Measurements from ENCODE around the gene STK16. TPM values are rescaled to one million over a fixed set of nuclear protein-coding genes. Genes with fewer than 3 reads are reported as not detected.

STK16 gene
- total RNA-seq, 1 experiment from 2014 or later, result 21.6 TPM

DNA sequence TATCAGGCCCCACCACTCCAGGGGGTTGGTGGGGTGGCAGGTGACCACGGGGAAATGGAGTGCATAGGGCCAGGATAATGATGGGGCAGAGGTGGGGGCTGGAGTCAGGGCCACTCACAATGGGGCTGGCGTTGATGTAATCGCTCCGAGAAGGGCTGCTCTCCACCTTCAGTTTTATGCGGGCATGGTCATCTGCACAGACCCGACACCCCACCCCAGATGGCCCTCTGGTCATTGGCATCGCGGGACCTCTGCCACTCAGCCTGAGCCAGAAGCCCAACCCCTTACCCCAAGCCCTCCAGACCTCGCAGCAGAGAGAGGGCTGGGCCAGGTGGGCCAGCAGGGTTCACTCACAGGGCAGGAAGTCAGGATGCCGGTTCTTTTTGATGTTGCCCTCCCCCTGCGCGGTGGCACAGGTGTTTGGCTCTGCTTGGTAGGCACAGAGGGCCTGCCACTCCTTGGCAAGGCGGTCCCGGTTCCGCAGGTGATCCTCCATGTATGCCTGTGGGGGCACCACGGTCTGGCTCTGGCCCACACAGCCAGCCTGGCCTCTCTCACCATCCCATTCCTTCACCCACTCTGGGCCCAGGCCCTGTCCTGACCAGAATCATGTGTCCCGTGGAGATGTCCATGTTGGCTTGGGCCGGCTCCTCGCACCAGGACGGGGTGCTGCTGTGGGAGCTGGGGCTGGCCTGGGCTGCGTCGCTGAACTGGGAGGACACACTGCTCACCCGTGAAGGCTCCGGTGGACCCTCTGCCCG, 51.5 kb downstream of the STK16 start:
- Histone ChIP-seq H2BK5ac (ENCODE audit: insufficient read length, low read length) (no peak overlapping the region), H3K56ac (ENCODE audit: insufficient read length, low read depth, low read length) (no peak overlapping the region), H4K91ac (ENCODE audit: insufficient read length, low read depth, low read length) (no peak overlapping the region), H3K4ac (ENCODE audit: low read depth, low read length) (no peak overlapping the region), H4K5ac (ENCODE audit: insufficient read length, low read depth, low read length) (no peak overlapping the region), H2AFZ (ENCODE audit: low read length) (no peak overlapping the region), H3K18ac (ENCODE audit: insufficient read length, low read depth, low read length) (no peak overlapping the region), H2BK15ac (ENCODE audit: low read depth, low read length) (no peak overlapping the region), H3T11ph (ENCODE audit: low read length) (no peak overlapping the region), H3K4me1 (ENCODE audit: insufficient read depth, low read length) (no peaks in the 10 kb centered on the region), H3K9me3 (ENCODE audit: control insufficient read depth, low read depth, low read length) (no peaks in the 10 kb centered on the region), H3K79me1 (ENCODE audit: insufficient read depth, low read depth, low read length, poor library complexity, severe bottlenecking) (no peaks in the 10 kb centered on the region), H3K14ac (ENCODE audit: insufficient read depth, low read length) (no peak overlapping the region), H3K79me2 (ENCODE audit: insufficient read depth, low read length) (no peaks in the 10 kb centered on the region), H4K20me1 (ENCODE audit: control insufficient read depth, insufficient read depth, insufficient read length) (no peaks in the 10 kb centered on the region), H3K23me2 (ENCODE audit: insufficient read length, low read depth, low read length, poor library complexity, severe bottlenecking) (peaks cover 6% of the 10 kb centered on the region), H2BK12ac (ENCODE audit: insufficient read length, low read depth, low read length) (no peak overlapping the region), H3K27me3 (ENCODE audit: insufficient read depth, low read length) (no peaks in the 10 kb centered on the region; the same call in 1 of the 2 replicates), H2BK20ac (ENCODE audit: low read depth, low read length, poor library complexity, severe bottlenecking) (no peak overlapping the region), H3K27ac (ENCODE audit: insufficient read length, low read depth, low read length) (no peak overlapping the region), H2BK120ac (ENCODE audit: low read depth, low read length, poor library complexity, severe bottlenecking) (no peak overlapping the region), H2AK5ac (ENCODE audit: insufficient read length, low read length) (no peak overlapping the region), H4K8ac (replicated peaks; ENCODE audit: insufficient read length, low read depth, low read length) (no peak overlapping the region), H3K23ac (ENCODE audit: insufficient read length, low read depth, low read length) (no peak overlapping the region), H3K4me2 (ENCODE audit: insufficient read depth, insufficient read length, low read length) (no peak overlapping the region), H3K9ac (ENCODE audit: extremely low read depth, insufficient read length, low read length) (no peak overlapping the region)
- TF ChIP-seq, protein P1, sequence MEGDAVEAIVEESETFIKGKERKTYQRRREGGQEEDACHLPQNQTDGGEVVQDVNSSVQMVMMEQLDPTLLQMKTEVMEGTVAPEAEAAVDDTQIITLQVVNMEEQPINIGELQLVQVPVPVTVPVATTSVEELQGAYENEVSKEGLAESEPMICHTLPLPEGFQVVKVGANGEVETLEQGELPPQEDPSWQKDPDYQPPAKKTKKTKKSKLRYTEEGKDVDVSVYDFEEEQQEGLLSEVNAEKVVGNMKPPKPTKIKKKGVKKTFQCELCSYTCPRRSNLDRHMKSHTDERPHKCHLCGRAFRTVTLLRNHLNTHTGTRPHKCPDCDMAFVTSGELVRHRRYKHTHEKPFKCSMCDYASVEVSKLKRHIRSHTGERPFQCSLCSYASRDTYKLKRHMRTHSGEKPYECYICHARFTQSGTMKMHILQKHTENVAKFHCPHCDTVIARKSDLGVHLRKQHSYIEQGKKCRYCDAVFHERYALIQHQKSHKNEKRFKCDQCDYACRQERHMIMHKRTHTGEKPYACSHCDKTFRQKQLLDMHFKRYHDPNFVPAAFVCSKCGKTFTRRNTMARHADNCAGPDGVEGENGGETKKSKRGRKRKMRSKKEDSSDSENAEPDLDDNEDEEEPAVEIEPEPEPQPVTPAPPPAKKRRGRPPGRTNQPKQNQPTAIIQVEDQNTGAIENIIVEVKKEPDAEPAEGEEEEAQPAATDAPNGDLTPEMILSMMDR (conservative IDR thresholded peaks at IDR 0.05), result no peak
- peaks cover 2 to 7% of the 10 kb centered on the region in 2 experiments; a peak in 3 of 5 replicates for H3K9me3 Mint-ChIP-seq
- peaks cover 74% of the 10 kb centered on the region for H3K27me3 Mint-ChIP-seq (ENCODE audit: low read depth)
- WGBS (ENCODE audit: extremely low coverage, insufficient read length, low lambda C conversion rate), result no CpG with 5 or more reads among the region's 25 CpGs
- no peak for DNase-seq
- no peak overlapping the region for H3K27ac Mint-ChIP-seq
- no peak overlapping the region; a peak in 1 of 5 replicates for H3K4me3 Mint-ChIP-seq
- H3K4me1 Mint-ChIP-seq, result peaks cover 19 to 29% of the 10 kb centered on the region in 2 experiments
- H3K36me3 Mint-ChIP-seq (ENCODE audit: insufficient read depth in 1 of 3, low read depth in 3 of 3), result peaks cover 0 to 4% (median 2%) of the 10 kb centered on the region in 3 experiments; a peak in 2 of 7 replicates
